DMS79 treated with DMSO at 0.1 percent for 48 hours (cell line): ENCODE data around the gene MED13L.
"Not testable (repeated sequence)": the region's sequence is repeated elsewhere in the genome, so short reads cannot be mapped to it uniquely, and the experiment has no call there.

ENCODE experiments used
- DNase-seq: peaks from one replicate; lab custom pipeline; 2025; lab: John Stamatoyannopoulos, UW

Gene MED13L

GRCh38 chr12:116303929-116304328, 26.4 kb upstream of the MED13L start:
- no peak for DNase-seq

DNA sequence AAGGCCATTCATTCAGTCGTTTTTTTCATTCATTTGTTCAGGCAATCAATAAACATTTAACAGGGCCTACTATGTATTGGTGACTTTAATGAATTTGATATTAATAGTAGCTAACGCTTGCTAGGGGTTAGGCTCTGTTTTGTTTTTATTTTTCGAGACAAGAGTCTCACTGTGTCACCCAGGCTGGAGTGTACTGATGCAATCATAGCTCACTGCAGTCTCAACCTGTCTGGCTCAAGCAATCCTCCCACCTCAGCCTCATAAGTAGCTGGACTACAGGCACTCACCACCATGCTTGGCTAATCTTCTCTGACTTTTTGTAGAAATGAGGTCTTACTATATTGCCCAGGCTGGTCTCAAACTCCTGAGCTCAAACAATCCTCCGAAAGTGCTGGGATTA, 25.6 kb upstream of the MED13L start:
- no peak for DNase-seq

- DNase-seq: no peak
These were observed 24.9 kb upstream of the MED13L start for GRCh38 chr12:116302166-116303058.

DNA sequence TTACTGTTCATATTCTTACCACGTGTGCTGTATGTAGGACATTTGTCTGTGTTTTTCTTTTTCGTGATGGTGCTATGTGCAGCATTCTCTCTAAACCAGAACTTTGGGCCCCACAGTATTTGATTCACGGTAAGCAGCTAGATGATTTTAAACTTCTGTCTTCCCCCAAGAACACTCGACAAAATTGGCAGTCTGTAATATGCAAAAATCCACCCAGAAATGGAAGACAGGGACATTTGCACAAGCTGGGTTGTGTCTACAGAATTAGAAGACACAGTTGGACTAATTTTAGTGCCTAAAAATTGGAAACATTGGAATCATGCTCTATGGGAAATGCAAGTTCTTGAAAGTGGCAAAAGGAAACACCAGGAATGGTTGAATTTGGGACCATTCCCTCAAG, 24.1 kb upstream of the MED13L start:
- DNase-seq: no peak

DNA sequence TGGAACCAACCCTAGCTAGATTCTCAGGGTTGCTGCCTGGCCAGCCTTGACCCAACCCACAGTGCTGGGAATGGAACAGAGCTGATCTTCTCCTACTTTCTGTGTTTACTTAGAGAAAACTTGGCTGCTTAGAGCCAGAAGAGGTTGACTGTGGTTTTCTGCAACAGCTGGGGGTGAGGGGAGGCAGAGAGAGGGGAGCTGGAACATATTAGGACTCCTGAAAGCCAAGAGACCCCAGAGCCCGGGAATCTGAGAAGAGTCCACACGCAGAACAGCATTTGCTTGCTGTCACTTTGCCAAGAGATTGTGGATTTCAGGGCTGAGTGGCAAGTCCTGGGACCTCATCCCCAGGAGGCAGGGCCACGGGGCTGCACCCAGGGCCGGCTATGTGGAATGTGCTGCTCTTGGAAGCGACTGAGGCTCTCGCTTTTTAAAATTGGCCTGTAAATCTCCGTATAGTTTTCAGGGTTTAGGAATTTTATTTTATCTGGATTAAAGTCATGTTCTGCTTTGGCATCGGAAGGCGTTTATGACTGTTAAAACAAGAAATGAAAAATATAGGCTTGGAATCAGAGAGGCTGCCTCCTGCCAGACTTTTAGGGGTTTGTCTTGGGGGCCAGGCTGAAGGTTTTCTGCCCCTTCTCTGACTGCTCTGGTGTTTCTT, 22.3 kb upstream of the MED13L start:
- no peak for DNase-seq

DNA sequence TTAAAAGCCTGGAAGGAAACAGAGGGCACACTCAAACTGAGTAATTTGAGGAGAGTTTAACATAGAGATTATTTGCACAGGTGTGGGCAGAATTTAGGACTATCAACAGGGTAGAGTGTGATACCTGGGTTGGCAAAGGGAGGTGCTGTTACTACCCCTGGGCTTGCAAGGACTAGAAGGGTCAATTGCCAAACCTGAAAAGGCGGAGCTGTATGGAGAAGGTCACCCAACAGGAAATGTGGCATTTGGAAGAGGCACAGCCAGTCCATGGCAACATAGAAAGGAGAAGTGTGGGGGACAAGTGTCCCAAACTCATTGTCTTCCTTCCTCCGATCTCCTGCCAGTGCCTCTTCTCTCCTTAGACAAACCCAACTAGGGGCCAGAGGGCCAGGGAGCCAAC, 21.6 kb upstream of the MED13L start:
- DNase-seq: no peak

DNA sequence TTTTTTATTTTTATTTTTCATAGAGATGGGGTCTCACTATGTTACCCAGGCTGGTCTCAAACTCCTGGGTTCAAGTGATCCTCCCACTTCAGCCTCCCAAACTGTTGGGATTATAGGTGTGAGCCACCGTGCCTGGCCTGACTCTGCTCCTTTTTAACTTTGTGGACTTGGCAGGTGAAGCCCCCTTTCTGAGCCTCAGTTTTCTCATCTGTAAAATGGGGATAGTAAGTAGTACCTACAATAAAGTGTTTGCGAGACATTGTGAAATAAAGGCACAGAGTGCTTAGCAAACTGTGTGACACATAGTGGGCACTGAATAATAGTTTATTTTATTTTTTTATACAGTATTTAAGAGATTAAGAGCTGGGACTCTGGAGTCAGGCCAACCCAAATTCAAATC, 21.1 kb upstream of the MED13L start:
- no peak for DNase-seq

GRCh38 chr12:116297224-116297834, 19.8 kb upstream of the MED13L start:
- no peak for DNase-seq

- no peak for DNase-seq
These were observed 18.1 kb upstream of the MED13L start for GRCh38 chr12:116295327-116296263.

- DNase-seq: peak; percentile 64
These were observed 17.1 kb upstream of the MED13L start for GRCh38 chr12:116294454-116295165.

DNA sequence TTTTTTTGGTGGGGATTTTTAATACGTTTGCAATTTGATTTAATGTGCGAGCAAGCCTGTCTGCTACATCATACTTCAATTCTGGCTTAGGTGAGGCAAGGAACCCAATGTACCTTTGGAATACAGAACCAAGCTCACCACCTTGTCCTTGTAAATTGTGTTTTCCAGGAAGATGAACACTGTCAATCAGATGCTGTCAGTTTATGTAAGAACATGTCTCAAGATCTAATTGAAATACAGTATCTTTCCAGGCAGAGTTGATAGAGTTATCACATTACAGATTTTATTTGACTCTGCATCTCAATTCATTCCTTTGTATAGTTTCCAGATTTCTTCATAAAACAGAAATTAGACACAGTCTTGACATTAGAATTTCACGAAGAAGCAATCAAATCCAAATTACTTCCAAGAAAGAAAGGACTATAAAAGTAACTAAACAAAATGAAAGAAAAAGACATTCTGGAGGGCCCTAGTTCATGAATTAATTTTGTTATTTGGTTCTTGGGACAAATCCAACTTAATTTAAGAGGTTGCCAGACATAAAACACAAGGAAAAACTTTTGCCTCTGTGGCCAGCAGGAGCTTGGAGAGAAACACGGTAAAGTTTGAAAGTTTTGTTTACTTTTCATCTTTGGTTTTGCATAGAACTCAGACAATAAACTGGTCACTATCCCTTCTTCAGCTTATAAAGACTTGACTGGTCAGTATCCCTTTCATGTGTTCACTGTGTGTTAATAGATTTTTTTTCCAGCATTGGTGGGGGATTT, 16.4 kb upstream of the MED13L start:
- DNase-seq: no peak

- no peak for DNase-seq
These were observed 13.7 kb upstream of the MED13L start for GRCh38 chr12:116291218-116291617.

GRCh38 chr12:116288735-116289134, 11.2 kb upstream of the MED13L start:
- no peak for DNase-seq

DNA sequence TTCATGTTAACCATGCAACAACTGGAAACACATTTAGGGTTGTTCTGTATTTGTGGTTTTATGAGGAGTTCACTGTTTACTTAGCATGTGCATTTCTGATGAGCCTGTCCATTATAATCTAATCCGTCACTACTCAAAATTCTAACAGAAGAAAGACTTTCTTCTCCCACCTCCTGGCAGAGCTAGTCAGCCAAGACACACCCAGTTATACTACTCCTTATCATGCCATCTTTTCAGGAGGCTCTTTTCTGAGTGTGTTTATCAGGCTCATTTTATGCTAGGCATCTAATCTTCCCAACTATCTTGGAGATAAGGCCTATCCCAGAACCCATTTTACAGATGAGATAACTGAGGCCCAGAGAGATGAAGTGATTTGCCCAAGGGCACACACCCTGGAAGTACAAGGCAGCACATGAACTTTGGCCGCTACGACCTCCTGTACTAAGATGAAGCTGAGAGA, 10.4 kb upstream of the MED13L start:
- no peak for DNase-seq

DNA sequence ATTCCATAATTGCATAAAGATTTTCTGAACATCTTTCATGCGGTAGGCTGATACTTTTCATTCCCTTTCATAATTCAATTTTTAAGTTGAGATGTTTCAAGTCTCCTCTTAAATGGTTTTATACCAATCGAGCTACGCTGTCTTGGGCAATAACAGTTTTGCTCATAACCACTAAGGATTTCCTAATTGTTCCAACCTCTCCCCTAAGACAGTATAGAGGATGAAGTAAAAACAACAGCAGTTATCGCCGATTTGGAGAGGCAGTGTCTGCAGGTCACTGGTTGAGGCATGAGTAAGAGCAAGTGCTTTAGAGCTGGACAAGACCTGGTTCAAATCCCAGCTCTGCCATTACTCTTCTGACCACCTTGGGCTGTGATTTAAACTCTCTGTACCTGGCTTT, 6.9 kb upstream of the MED13L start:
- DNase-seq: no peak

DNA sequence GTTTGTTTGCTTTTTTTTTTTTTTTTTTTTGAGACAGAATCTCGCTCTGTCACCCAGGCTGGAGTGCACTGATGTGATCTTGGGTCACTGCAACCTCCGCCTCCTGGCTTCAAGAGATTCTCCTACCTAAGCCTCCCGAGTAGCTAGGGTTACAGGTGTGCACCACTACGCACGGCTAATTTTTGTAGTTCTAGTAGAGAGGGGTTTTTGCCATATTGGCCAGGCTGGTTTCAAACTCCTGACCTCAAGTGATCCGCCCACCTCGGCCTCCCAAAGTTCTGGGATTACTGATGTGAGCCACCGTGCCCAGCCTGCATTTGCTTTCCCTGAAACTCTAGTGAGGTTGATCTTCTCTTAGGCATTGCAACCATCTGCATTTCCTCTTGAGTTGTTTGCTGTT, 6.4 kb upstream of the MED13L start:
- not testable (repeated sequence) for DNase-seq

DNA sequence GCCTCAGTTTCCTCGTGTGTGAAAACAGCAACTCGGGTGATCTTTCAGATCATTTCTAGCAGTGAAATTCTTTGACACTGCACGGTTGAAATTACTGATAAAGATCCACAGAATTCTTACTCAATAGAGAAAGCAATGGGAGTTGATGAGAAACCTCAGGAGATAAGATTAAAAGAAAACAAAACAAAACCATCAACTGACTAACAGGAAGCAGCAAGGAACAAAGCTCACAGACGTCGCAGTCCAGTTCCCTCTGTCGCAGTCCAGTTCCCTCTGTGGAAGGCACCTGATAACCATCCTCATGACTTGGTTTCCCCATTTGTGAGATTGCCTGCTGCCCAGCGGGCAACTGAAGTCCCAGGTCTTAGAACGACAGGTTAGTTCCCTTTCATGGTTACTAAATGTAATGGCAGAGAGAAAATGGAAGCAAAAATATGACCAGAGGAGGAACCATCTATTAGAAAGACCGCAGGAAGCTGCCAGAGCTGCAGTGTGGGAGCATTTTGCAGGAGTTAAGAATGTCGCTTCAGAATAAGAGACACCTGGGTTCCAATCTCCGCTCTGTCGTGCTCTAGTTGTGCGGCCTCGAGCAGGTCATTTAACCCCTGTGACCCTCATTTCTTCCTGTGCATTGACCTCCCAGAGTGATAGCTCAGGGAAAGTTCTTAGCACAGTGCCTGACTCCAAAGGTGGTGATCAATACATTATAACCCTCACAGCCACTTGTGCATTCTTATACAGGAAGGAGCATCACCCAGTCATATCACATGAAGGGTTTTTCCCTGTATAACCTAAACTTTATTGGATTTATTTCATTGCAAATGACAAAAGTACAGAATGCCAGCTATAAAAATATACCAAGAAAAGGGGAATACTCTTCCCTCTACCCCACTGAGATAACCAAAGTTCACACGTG, 5.1 kb upstream of the MED13L start:
- DNase-seq: no peak

DNA sequence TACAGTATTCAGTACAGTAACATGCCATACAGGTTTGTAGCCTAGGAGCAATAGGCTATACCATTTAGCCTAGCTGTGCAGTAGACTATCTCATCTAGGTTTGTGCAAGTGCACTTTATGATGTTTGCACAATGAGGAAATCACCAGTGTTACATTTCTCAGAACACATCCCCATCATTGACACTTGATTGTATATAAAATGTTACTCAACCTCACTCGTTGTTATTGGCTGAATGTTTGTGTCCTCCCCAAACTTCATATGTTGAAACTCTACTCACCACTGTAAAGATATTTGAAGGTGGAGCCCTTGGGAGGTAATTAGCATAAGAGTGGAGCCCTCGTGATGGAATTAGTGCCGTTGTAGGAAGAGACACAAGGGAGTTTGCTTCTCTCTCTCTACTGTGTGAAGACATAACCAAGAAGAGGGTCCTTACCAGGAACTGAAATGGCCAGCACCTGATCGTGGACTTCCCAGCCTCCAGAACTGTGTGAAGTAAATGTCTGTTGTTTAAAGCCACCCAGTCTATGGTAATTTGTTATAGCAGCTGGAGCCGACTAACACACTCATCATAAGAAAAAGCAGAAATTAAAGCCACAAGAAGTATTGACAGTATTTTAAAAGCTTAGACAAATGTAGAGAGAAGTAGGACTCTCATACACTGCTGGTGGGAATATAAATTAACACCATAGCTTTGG, 3.2 kb upstream of the MED13L start:
- DNase-seq: no peak

- DNase-seq: no peak
These were observed 1.2 kb upstream of the MED13L start for GRCh38 chr12:116278667-116279066.
